ENCODE measurements around the gene CEP57L1. TPM values are rescaled to one million over a fixed set of nuclear protein-coding genes. Genes with fewer than 3 reads are reported as not detected.

The CEP57L1 gene
- total and polyA plus RNA-seq, 9 of the 15 experiments (the other 6 are each of a cell fraction or from before 2014, with no cell fraction given) = 39.4 to 88.6 (median 61.8) TPM

DNA sequence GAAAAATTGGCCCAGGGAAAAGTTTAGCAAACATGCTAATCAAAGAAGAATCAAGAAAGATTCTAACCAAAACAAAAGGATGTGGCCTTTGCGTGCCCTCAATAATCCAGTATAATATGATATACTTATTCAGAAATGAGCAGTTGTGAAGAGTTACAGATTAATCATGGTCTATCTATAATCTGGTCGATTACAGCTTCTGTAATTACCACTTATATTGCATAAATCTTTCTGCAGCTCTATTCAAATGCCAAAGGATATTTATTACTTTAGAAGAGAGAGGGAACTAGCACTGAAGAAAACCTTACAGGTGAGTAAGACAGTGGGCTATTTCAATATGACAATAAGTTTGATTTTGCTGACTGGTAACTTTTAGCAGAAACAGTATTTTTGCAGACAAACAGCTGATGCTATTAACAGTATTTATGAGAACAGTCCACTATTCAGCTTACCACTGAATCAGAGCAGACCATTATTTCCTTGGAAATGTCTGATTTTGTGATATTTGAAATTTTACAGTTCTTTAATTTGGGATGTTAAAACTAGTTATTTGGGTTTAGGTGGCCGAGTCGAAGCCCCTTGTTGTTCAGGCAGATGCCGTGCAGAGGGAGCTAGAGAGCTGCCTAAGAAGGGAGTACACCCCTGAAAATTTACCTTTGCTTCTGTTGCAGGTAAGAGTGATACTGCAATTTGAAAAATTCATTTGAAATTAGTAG lies 92.2 kb downstream of the CEP57L1 start (continued):
- TF ChIP-seq CBX2 (IDR thresholded peaks at IDR 0.05; ENCODE audit: insufficient read depth, low read length, poor library complexity, severe bottlenecking) (no peak), SETDB1 (IDR thresholded peaks at IDR 0.05; ENCODE audit: low read length) (no peak), TAL1 (IDR thresholded peaks at IDR 0.05) (no peak), GATAD2B (IDR thresholded peaks at IDR 0.05; ENCODE audit: borderline replicate concordance) (peak; percentile 59; the same call in 1 of the 2 replicates), ELF2 (CRISPR knock-in tag; IDR thresholded peaks at IDR 0.05) (no peak), PHB (CRISPR knock-in tag; IDR thresholded peaks at IDR 0.05) (no peak), E2F3 (CRISPR knock-in tag; IDR thresholded peaks at IDR 0.05) (no peak), ZZZ3 (IDR thresholded peaks at IDR 0.05) (no peak), CHD4 (IDR thresholded peaks at IDR 0.05; ENCODE audit: insufficient read depth, insufficient replicate concordance, low read depth, low read length, poor library complexity, severe bottlenecking) (no peak), U2AF1 (optimal IDR thresholded peaks at IDR 0.05; ENCODE audit: low read depth, low read length) (no peak), CHD2 (IDR thresholded peaks at IDR 0.05; ENCODE audit: low read depth, low read length) (no peak), XRCC4 (IDR thresholded peaks at IDR 0.05; ENCODE audit: extremely low read depth, insufficient read depth, insufficient read length) (no peak), SRSF9 (IDR thresholded peaks at IDR 0.05; ENCODE audit: borderline replicate concordance, low read depth, low read length) (no peak), RFX7 (CRISPR knock-in tag; IDR thresholded peaks at IDR 0.05) (no peak), ZNF707 (CRISPR knock-in tag; conservative IDR thresholded peaks at IDR 0.05) (no peak), CUX1 (CRISPR knock-in tag; IDR thresholded peaks at IDR 0.05) (no peak), ZNF124 (CRISPR knock-in tag; IDR thresholded peaks at IDR 0.05) (no peak), RNF2 (IDR thresholded peaks at IDR 0.05) (no peak)
- TF ChIP-seq, protein P1, sequence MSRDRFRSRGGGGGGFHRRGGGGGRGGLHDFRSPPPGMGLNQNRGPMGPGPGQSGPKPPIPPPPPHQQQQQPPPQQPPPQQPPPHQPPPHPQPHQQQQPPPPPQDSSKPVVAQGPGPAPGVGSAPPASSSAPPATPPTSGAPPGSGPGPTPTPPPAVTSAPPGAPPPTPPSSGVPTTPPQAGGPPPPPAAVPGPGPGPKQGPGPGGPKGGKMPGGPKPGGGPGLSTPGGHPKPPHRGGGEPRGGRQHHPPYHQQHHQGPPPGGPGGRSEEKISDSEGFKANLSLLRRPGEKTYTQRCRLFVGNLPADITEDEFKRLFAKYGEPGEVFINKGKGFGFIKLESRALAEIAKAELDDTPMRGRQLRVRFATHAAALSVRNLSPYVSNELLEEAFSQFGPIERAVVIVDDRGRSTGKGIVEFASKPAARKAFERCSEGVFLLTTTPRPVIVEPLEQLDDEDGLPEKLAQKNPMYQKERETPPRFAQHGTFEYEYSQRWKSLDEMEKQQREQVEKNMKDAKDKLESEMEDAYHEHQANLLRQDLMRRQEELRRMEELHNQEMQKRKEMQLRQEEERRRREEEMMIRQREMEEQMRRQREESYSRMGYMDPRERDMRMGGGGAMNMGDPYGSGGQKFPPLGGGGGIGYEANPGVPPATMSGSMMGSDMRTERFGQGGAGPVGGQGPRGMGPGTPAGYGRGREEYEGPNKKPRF (IDR thresholded peaks at IDR 0.05; ENCODE audit: low read depth, low read length) = no peak
- TF ChIP-seq, protein P2, sequence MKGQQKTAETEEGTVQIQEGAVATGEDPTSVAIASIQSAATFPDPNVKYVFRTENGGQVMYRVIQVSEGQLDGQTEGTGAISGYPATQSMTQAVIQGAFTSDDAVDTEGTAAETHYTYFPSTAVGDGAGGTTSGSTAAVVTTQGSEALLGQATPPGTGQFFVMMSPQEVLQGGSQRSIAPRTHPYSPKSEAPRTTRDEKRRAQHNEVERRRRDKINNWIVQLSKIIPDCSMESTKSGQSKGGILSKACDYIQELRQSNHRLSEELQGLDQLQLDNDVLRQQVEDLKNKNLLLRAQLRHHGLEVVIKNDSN (CRISPR knock-in tag; IDR thresholded peaks at IDR 0.05) = no peak
- TF ChIP-seq, protein P3, sequence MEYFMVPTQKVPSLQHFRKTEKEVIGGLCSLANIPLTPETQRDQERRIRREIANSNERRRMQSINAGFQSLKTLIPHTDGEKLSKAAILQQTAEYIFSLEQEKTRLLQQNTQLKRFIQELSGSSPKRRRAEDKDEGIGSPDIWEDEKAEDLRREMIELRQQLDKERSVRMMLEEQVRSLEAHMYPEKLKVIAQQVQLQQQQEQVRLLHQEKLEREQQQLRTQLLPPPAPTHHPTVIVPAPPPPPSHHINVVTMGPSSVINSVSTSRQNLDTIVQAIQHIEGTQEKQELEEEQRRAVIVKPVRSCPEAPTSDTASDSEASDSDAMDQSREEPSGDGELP (CRISPR knock-in tag; IDR thresholded peaks at IDR 0.05; ENCODE audit: borderline replicate concordance) = no peak
